ENCODE data around the gene CFLAR. TPM values are rescaled to one million over a fixed set of nuclear protein-coding genes. Genes with fewer than 3 reads are reported as not detected.

The CFLAR gene
- total and polyA plus RNA-seq, 2 of the 13 experiments (the other 11 are each of a cell fraction or from before 2014, with no cell fraction given): 43.8 to 92.1 TPM

GRCh38 chr2:201118961-201119854 is 3.2 kb downstream of the CFLAR start (continued):
- TF ChIP-seq ZHX1 (CRISPR knock-in tag; IDR thresholded peaks at IDR 0.05; ENCODE audit: low read depth): no peak
- TF ChIP-seq ZNF710 (CRISPR knock-in tag; IDR thresholded peaks at IDR 0.05; ENCODE audit: borderline replicate concordance): no peak
- no peak for TF ChIP-seq ZSCAN31 (CRISPR knock-in tag; IDR thresholded peaks at IDR 0.05; ENCODE audit: low read depth)
- TF ChIP-seq ZNF547 (CRISPR knock-in tag; IDR thresholded peaks at IDR 0.05): 0 out of 2 replicates have a peak, but pooled peaks have one; percentile 25
- no peak for TF ChIP-seq HOXA7 (CRISPR knock-in tag; IDR thresholded peaks at IDR 0.05)

- ChIA-PET CTCF (ENCODE audit: low intra/inter-chr PET ratio, low total read pairs) (no interaction called here), POLR2A (interaction anchor here (0.6 to 3.2 kb wide), 4 partner anchors 23 to 233 kb away, joined by 3 to 11 read pairs (median 4); partner anchors contain the start of gene NIF3L1)
- H3K79me2 ChIP-seq (ENCODE audit: insufficient read depth, low read length): peaks cover 98% of the 10 kb centered on the region
- H3K9ac ChIP-seq (ENCODE audit: insufficient read depth, low read depth, low read length): no peak overlapping the region
- no peak for FAIRE-seq
- H3K27me3 ChIP-seq (ENCODE audit: control insufficient read depth in 1 of 2, insufficient read depth in 2 of 2, low read length in 2 of 2): no peaks in the 10 kb centered on the region; a peak in 2 of 5 replicates
- H3K9me3 ChIP-seq (ENCODE audit: low read length): no peaks in the 10 kb centered on the region
- intact Hi-C loops (cut with micrococcal nuclease; ENCODE audit: unreplicated experiment): no loop called here
- H4K20me1 ChIP-seq (ENCODE audit: insufficient read depth, low read length): peaks cover 14% of the 10 kb centered on the region
- H3K36me3 ChIP-seq (replicated peaks in 1 of 2; ENCODE audit: control insufficient read depth in 1 of 2, insufficient read depth in 2 of 2, low read length in 2 of 2): peaks cover 0 to 5% of the 10 kb centered on the region in 2 experiments; a peak in 2 of 5 replicates
- peaks cover 85% of the 10 kb centered on the region for H3K4me1 ChIP-seq (ENCODE audit: insufficient read depth, low read length)
- TF ChIP-seq TCF7L2 (IDR thresholded peaks at IDR 0.05; ENCODE audit: low read depth, low read length): no peak
- TF ChIP-seq HNF4A (CRISPR knock-in tag; IDR thresholded peaks at IDR 0.05): no peak
- TF ChIP-seq SSRP1 (CRISPR knock-in tag; IDR thresholded peaks at IDR 0.05): peak; percentile 52; the same call in 1 of the 2 replicates
- no peak for TF ChIP-seq ZNF546 (CRISPR knock-in tag; conservative IDR thresholded peaks at IDR 0.05)
- TF ChIP-seq EEA1 (CRISPR knock-in tag; IDR thresholded peaks at IDR 0.05; ENCODE audit: borderline replicate concordance): no peak
- TF ChIP-seq ZSCAN22 (CRISPR knock-in tag; IDR thresholded peaks at IDR 0.05): no peak
- H3K4me3 ChIP-seq (replicated peaks in 1 of 3; ENCODE audit: insufficient read depth in 1 of 3, low read depth in 2 of 3, low read length in 3 of 3): no peak overlapping the region
- H3K4me2 ChIP-seq (ENCODE audit: low read depth, low read length): no peak overlapping the region
- 97% methylated on average over 1 of the region's 1 CpG for WGBS (ENCODE audit: low lambda C conversion rate)
- no peak overlapping the region for H2AFZ ChIP-seq (ENCODE audit: low read length)
- in situ Hi-C loops (cut with HindIII; ENCODE audit: extremely low pct_ligation_motif_present, low pct_unique_long_range_greater_than_20kb): no loop called here
- ATAC-seq: no peak
- no peak for DNase-seq (ENCODE audit: low spot score)
- H3K27ac ChIP-seq (ENCODE audit: extremely low read length, insufficient read depth, low read length): peak overlapping the region; percentile 2
- BruUV-seq (replicated peaks): no TSS peak
Measured at GRCh38 chr2:201122276-201122675, 6.3 kb downstream of the CFLAR start.
